HCT116 (cell line): ENCODE measurements around the gene DHRSX.

Experiments
- CEBPB ChIP-seq: IDR thresholded peaks from 2 replicates; pipeline ENCODE4 v1.6.1; 2012; ENCODE audit warnings: low read depth
- ELF1 ChIP-seq: IDR thresholded peaks from 2 replicates; pipeline ENCODE4 v1.6.1; 2012; ENCODE audit warnings: low read depth, borderline replicate concordance
- EZH2 ChIP-seq: fragments of 200-600 bp; sonication (generic); IDR thresholded peaks from 2 replicates; pipeline ENCODE4 v1.6.1; 2017; ENCODE audit warnings: antibody characterized with exemption, mixed run types
- JUND ChIP-seq: IDR thresholded peaks from 2 replicates; pipeline ENCODE4 v1.6.1; 2012
- POLR2A ChIP-seq: IDR thresholded peaks from 2 replicates; pipeline ENCODE4 v1.7.0; 2011; ENCODE audit warnings: borderline replicate concordance; ENCODE audit not compliant: insufficient read depth, insufficient read length; ENCODE audit errors: extremely low read depth
- POLR2AphosphoS5 ChIP-seq: IDR thresholded peaks from 2 replicates; pipeline ENCODE4 v1.6.1; 2011; ENCODE audit warnings: mild to moderate bottlenecking, low read depth, low read length, moderate library complexity
- SP1 ChIP-seq: IDR thresholded peaks from 2 replicates; pipeline ENCODE4 v1.6.1; 2012; ENCODE audit warnings: low read depth
- SRF ChIP-seq: IDR thresholded peaks from 2 replicates; pipeline ENCODE4 v1.6.1; 2012; ENCODE audit warnings: low read depth
- TCF7L2 ChIP-seq: IDR thresholded peaks from 2 replicates; pipeline ENCODE4 v1.7.0; 2011; ENCODE audit warnings: borderline replicate concordance, inconsistent platforms; ENCODE audit not compliant: insufficient read depth, insufficient read length; ENCODE audit errors: extremely low read depth
- YY1 ChIP-seq: IDR thresholded peaks from 2 replicates; pipeline ENCODE4 v1.6.1; 2011; ENCODE audit warnings: low read length, low read depth, moderate library complexity, mild to moderate bottlenecking; ENCODE audit not compliant: insufficient replicate concordance; ENCODE audit errors: extremely low read depth
- TF ChIP-seq, protein P1 (sequence below), 3 experiments: fragments of 200-600 bp in 1 of 3; sonication (generic) in 1 of 3; IDR thresholded peaks in 2 of 3; conservative IDR thresholded peaks in 1 of 3; 2 replicates each; pipeline ENCODE4 v1.5.1; 2012 to 2017; ENCODE audit warnings: low read depth in 2 of 3, low read length in 2 of 3, antibody characterized with exemption in 1 of 3, borderline replicate concordance in 1 of 3, control low read depth in 1 of 3, mild to moderate bottlenecking in 1 of 3, mixed read lengths in 1 of 3, mixed run types in 1 of 3, moderate library complexity in 1 of 3; ENCODE audit not compliant: insufficient read depth in 1 of 3
- TF ChIP-seq, protein P2 (sequence below): IDR thresholded peaks from 2 replicates; pipeline ENCODE4 v1.6.1; 2012; ENCODE audit warnings: low read depth
- TF ChIP-seq, protein P3 (sequence below): IDR thresholded peaks from 2 replicates; pipeline ENCODE4 v1.6.1; 2012

DNA sequence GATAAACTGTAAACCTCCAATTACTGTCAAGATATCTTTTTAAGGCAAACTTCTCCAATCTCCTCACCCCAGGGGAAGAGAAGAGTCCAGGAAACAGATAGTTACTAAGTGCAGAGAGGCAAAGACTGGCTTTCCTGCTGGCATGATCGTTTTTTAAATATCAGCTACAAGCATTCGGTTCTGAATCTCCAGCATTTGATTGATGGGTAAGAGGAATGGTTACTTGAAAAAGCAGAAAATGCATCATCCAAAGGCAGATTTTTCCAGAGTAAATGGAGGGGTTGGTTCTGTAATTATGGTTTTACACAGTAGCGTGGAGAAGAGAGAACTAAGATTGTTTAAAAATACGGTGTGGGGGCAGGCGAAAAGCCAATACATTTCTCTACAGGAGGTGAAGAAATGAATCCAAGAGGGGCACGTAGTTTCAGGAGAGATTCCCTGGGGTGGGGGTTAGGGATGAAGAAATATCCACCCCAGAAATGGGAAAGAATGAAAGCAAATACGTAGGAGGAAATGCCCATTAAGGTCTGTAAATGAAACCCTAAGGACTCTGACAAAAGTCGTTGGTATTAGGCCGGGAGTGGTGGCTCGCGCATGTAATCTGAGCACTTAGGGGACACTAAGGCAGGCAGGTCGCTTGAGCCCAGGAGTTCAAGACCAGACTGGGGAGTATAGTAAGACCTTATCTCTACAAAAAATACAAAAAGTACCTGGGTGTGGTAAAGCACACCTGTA, 248.3 kb downstream of the DHRSX start:
- TF ChIP-seq, protein P1, sequence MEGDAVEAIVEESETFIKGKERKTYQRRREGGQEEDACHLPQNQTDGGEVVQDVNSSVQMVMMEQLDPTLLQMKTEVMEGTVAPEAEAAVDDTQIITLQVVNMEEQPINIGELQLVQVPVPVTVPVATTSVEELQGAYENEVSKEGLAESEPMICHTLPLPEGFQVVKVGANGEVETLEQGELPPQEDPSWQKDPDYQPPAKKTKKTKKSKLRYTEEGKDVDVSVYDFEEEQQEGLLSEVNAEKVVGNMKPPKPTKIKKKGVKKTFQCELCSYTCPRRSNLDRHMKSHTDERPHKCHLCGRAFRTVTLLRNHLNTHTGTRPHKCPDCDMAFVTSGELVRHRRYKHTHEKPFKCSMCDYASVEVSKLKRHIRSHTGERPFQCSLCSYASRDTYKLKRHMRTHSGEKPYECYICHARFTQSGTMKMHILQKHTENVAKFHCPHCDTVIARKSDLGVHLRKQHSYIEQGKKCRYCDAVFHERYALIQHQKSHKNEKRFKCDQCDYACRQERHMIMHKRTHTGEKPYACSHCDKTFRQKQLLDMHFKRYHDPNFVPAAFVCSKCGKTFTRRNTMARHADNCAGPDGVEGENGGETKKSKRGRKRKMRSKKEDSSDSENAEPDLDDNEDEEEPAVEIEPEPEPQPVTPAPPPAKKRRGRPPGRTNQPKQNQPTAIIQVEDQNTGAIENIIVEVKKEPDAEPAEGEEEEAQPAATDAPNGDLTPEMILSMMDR (IDR thresholded peaks at IDR 0.05 in 2 of 3, conservative IDR thresholded peaks at IDR 0.05 in 1 of 3; ENCODE audit: borderline replicate concordance in 1 of 3, insufficient read depth in 1 of 3, low read depth in 2 of 3, low read length in 2 of 3) = no peak
- TF ChIP-seq, protein P2, sequence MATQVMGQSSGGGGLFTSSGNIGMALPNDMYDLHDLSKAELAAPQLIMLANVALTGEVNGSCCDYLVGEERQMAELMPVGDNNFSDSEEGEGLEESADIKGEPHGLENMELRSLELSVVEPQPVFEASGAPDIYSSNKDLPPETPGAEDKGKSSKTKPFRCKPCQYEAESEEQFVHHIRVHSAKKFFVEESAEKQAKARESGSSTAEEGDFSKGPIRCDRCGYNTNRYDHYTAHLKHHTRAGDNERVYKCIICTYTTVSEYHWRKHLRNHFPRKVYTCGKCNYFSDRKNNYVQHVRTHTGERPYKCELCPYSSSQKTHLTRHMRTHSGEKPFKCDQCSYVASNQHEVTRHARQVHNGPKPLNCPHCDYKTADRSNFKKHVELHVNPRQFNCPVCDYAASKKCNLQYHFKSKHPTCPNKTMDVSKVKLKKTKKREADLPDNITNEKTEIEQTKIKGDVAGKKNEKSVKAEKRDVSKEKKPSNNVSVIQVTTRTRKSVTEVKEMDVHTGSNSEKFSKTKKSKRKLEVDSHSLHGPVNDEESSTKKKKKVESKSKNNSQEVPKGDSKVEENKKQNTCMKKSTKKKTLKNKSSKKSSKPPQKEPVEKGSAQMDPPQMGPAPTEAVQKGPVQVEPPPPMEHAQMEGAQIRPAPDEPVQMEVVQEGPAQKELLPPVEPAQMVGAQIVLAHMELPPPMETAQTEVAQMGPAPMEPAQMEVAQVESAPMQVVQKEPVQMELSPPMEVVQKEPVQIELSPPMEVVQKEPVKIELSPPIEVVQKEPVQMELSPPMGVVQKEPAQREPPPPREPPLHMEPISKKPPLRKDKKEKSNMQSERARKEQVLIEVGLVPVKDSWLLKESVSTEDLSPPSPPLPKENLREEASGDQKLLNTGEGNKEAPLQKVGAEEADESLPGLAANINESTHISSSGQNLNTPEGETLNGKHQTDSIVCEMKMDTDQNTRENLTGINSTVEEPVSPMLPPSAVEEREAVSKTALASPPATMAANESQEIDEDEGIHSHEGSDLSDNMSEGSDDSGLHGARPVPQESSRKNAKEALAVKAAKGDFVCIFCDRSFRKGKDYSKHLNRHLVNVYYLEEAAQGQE = no peak
- TF ChIP-seq YY1 (no peak), TCF7L2 (no peak), POLR2AphosphoS5 (no peak), POLR2A (no peak), SRF (no peak), CEBPB (no peak), SP1 (no peak), ELF1 (no peak), EZH2 (no peak), JUND (no peak)
- TF ChIP-seq, protein P3, sequence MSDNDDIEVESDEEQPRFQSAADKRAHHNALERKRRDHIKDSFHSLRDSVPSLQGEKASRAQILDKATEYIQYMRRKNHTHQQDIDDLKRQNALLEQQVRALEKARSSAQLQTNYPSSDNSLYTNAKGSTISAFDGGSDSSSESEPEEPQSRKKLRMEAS = no peak
